ENCODE measurements around the gene LSM14A.
"Not testable (repeated sequence)": the region's sequence is repeated elsewhere in the genome, so short reads cannot be mapped to it uniquely, and the experiment has no call there.

LSM14A gene

DNA sequence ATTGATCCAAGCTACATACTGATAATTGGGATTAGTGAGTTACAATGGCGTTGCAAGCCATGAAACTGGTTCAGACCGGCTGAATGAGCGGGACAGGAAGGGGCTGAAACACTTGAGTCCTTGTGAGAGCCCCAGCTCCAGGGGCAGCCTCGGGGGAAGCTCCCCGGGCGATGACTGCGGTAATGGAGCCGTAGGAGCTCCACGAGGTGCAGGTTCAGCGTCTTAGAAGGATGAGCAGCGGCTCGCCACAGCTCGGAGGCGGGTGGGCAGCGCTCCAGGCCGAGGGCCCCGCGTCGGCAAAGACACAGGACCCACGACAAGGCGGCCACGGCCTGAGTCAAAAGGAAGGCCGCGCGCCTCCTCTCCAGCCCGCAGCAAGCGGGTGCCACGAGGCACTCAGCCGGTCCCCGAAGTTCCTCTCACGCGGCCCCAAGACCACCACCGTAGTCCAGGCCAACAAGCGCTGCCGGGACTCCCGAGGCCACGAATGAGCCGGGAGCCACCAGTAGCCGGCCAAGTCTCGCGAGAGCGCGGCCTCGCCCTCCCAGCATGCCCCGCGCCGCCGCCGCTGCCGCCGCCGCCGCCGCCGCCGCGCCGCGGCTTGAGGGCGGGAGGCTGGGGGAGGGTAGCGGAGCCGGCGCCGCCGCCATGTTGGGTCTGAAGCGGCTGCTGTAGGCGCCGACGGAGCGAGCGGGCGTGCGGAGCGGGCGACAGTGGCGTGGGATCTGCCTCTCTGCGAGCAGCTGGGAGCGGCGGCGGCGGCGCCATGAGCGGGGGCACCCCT, at the start of gene LSM14A:
Gene LSM14A (plus strand): TSS at position 628 of the 784 bp plus-strand sequence. CDS start 139 bp downstream, at position 767.
- peak; percentile 79 to 83 for DNase-seq (ENCODE audit: low read depth in 2 of 2)

DNA sequence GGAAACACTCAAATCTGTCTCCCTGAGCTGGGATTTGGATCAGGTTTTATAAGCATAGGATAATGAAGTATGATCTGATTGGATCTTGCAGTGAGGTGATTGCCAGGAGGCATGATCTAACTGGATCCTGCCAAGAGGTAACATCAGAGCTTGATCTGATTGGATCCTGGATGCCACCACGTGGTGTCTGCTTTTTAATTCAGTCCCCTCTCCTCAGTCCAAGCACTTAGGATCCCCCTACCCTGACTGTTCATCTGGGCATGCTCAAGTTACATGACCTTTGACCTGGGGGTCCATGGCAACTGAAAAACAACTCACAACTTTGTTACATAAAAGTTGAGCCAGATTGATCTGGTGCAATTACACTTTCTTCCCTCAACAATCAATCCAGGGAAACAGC, 47.5 kb upstream of the LSM14A start:
- no peak for DNase-seq (ENCODE audit: low read depth in 2 of 2)

DNA sequence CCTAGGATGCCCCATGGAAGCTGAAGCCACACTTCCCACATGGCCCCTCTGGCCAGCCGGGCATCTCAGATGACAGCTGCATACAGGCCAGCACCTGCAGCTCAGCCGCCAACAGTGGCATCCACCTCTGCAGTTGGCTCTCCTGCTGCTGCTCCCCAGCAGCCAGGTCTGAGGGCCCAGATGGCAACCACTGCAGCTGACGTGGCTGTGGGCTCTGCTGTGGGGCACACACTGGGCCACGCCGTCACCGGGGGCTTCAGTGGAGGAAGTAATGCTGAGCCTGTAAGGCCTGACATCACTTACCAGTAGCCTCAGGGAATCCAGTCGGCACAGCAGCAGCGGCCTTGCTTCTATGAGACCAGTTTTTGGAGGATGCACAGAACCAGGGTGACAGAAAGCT, 45.3 kb upstream of the LSM14A start:
- no peak for DNase-seq (ENCODE audit: low read depth in 2 of 2)

DNA sequence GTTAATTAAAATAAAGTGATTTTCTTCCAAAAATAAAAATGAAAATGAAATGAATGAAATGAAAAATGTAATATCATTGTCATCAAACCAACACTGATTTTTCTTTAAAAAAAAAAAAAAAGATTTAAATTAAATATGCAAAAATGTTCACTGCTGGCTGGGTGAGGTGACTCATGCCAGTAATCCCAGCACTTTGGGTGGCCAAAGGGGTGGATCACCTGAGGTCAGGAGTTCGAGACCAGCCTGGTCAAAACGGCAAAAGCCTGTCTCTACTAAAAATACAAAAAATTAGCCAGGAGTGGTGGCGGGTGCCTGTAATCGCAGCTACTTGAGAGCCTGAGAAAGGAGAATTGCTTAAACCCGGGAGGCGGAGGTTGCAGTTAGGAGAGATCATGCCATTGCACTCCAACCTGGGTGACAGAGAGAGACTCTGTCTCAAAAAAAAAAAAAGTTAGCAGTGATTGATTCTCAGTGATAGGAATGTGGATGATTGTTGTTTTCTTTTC, 44.6 kb upstream of the LSM14A start:
- no peak for DNase-seq (ENCODE audit: low read depth in 2 of 2)

DNA sequence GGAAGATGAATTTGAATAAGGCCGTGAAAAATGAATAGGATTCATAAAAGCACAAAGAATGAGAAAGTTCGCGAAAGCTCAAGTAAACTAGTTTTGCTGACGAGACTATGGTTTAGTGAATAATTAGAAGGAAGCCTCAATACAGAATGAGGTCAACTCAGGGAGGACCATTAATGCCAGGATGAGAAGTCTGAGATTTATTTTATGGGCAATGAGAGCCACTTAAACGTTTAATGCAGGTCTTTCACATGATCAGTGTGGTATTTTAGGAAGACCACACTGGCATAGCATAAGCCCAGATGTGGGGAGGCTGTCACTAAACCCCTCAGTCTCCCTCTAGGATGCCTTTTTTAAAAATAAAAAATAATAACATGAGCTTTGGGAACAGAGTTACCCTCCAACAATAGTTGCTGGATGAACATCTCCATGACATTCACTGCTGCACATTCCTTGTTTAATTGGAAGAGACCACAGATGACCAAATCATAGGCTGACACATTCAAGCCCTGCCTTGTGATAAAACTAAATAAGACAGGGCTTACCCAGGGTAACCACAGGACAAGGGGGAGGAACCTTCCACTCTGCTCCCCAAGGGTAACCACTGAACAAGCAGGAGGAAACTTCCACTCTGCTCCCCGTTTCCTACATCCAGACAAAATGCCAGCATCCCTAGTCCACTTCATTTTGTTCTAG, 43.6 kb upstream of the LSM14A start:
- no peak for DNase-seq (ENCODE audit: low read depth in 2 of 2)

DNA sequence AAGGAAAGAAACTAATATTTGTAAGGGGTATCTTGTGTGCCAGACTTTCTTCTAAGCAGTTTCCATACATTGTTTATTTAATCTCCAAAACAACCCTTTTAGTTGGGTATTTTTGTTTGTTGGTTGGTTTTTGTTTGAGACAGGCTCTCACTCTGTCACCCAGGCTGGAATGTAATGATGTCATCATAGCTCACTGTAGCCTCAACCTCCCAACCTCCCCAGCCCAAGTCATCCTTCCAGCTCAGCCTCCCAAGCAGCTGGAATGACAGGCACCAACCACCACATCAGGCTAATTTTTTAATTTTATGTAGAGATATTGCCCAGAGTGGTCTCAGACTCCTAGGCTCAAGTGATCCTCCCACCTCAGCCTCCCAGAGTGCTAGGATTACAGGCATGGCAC, 41.2 kb upstream of the LSM14A start:
- no peak for DNase-seq (ENCODE audit: low read depth in 2 of 2)

DNA sequence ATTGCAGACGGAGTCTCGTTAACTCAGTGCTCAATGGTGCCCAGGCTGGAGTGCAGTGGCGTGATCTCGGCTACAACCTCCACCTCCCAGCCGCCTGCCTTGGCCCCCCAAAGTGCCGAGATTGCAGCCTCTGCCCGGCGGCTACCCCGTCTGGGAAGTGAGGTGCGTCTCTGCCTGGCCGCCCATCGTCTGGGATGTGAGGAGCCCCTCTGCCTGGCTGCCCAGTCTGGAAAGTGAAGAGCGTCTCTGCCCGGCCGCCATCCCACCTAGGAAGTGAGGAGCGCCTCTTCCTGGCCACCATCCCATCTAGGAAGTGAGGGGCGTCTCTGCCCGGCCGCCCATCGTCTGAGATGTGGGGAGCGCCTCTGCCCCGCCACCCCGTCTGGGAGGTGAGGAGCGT, 40.2 kb upstream of the LSM14A start:
- not testable (repeated sequence) for DNase-seq (ENCODE audit: low read depth in 2 of 2)

DNA sequence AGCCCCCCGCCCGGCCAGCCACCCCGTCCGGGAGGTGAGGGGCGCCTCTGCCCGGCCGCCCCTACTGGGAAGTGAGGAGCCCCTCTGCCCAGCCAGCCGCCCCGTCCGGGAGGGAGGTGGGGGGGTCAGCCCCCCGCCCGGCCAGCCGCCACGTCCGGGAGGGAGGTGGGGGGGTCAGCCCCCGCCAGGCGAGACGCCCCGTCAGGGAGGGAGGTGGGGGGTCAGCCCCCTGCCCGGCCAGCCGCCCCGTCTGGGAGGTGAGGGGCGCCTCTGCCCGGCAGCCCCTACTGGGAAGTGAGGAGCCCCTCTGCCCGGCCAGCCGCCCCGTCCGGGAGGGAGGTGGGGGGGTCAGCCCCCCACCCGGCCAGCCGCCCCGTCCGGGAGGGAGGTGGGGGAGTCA, 39.6 kb upstream of the LSM14A start:
- DNase-seq (ENCODE audit: low read depth in 2 of 2) = not testable (repeated sequence)

DNA sequence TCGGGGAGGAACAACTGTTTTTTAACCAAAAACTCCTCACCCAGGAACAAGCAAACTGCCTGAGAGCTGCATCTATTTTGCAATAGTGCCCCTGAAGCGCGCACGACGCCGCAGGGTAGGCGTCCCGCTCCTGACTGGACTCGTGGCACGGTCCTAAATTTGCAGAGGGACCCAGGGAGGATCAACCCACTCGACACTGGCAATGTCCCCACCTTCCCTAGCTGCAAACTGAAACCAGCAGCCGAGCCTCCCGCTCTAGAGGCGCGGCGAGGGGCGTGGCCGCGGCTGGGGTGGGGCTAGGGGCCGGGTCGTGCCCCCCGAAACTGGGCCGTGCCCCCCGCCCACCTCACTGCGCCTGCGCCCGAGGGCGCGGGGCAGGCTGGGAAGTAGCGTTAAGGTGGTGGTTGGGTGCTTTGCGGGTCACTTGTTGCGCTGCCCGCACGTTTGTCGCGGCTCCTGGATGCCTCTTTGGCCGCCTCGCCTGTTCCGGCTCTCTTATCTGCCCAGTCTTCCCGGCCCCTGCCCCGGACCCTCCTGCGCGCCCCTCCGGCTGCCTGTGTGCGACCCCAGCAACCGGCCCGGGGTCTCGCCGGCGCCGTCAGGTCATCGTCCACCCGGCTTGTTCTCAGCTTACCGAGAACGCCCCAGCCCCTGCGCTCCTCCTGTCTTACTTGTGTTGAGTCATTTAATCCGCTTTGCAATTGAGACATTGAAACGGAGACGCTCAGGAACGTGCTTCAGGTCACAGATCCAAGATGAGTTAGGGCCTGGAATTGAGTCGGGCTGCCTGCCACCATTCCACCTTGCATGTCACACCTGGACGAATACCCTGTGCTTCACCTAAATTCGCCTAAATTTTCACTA, 37.9 kb upstream of the LSM14A start:
- DNase-seq (ENCODE audit: low read depth in 2 of 2) = peak; percentile 88

DNA sequence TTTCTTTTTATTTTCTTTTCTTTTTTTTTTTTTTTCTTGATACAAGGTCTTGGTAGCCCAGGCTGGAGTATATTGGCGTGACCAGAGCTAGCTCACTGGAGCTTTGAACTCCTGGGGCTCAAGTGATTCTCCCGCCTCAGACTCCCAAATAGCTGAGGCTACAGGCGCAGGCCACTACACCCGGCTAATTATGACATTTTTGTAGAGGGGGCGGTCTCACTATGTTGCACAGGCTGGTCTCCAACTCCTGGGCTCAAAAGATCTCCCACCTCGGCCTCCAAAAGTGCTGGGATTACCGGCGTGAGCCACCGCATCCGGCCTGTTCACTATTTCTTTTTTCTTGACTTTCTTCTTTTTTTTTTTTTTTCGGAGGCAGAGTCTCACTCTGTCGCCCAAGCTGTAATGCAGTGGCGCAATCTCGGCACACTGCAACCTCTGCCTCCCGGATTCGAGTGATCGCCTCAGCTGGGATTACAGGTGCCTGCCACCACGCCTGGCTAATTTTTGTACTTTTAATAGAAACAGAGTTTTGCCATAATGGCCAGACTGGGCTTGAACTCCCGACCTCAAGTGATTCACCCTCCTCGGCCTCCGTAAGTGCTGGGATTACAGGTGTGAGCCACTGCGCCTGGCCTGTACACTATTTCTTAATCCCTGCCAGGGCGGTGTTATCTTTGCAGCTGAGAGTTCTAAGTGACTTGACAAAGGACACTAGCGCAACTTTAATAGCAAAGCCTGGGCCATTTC, 37.1 kb upstream of the LSM14A start:
- DNase-seq (ENCODE audit: low read depth in 2 of 2) = no peak

DNA sequence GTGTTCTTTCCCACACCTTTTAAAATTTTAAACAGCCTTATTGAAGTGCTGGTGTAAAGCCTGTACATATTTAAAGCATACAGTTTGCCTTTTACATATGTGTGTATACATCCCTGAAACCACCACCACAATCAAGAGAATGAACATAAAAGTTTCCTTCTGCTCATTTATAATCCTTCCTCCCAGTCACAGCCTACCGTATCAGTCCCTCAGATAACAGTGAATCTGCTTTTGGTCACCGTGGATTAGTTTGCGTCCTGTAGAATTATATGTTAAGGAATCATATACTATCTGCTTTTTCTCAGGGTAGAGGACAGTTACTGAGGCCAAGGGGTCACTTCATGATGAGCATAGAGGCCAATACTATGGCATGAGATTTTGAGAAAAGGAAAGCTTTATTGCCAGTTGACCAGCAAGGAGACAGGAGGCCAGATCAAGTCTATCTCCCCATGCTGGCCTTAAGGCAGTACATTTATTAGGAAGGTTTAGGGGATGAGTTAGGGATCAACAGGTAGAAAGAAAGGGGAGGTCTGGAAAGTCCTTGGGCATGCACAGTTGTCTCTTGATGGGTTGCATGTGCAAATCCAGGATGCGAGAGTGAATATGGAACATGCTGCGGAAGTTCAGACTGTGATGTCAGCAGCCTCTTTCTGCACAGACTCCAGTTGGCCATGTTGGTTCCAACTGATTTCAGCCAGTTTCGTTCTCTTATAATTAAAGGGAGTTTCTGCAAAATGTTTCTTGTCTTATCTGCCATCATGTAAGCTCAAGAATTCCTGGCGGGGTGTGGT, 36.3 kb upstream of the LSM14A start:
- no peak for DNase-seq (ENCODE audit: low read depth in 2 of 2)

DNA sequence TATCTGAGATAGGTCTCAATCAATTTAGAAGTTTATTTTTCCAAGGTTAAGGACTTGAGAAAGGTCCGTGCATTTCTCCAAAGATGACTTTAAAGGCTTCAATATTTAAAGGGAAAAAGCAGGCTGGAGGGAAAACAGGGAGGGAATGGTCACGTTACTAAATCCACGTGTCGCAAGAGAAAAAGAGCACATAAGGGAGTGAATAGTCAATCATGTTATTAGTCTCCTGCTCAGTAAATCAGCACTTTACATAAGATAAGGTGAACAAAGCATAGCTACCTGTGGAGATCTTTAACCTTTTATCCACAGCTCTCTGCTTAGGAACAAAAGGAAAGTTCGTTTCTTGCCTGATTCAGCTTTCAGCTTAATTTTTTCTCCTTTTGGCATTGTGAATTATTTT, 31.3 kb upstream of the LSM14A start:
- no peak for DNase-seq (ENCODE audit: low read depth in 2 of 2)

DNA sequence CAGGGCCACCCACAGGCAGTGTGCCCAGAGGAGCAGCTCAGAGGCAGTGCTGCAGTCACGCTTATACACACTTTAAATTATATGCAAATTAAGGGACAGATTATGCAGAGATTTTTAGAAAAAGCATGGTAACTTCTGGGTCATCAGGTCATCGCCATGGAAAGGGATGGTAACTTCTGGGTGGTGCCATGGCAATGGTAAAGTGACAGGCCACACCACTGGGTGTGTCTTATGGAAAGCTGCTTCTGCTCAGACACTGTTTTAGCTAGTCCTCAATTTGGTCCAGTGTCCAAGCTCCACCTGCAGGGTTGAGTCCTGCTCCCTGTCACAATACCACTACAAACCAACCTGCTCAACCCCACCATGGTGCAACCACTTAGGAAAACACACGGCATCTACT, 29.9 kb upstream of the LSM14A start:
- no peak for DNase-seq (ENCODE audit: low read depth in 2 of 2)

DNA sequence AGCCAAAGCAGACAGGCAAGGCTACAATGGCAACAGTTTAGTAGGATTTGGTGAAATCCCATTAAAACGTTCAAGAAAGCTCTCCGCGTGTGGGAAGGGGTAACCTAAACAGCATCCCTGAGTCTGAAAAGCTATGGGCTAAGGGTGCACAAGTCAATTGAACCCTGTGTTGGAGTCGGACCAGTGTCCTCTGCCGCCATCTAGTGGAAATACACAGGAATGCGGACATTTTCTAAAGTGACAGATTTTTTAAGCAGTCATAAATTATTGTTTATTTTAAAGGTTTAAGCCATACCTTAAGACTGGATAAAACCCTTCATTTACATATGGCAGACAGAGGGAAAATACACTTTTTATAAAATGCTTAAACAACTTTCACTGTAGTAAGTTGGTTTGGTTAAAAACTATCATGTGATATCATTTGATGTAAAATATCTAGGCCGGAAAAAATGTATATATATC, 26.5 kb upstream of the LSM14A start:
- peak; percentile 20 to 39 for DNase-seq (ENCODE audit: low read depth in 2 of 2)

DNA sequence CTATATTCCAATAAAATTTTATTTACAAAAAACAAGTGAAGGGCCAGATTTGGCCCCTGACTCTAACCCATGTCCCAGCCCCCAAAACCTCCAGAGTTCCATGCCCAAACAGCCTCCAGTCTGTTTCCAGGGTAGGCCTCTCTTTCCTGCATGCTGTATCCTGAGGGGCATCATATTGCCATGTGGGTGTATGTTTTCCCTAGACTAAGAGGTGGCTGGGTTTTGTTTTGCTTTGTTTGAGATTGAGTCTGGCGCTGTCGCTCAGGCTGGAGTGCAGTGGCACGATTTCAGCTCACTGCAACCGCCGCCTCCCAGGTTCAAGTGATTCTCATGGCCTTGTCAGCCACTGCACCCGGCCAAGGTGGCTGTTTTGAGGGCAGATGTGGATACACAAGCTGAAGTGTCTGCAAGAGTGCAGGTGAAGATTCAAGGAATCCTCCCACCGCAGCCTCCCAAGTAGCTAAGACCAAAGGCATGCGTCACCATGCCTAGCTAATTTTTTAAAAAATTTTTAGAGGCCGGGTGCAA, 23.6 kb upstream of the LSM14A start:
- no peak for DNase-seq (ENCODE audit: low read depth in 2 of 2)

DNA sequence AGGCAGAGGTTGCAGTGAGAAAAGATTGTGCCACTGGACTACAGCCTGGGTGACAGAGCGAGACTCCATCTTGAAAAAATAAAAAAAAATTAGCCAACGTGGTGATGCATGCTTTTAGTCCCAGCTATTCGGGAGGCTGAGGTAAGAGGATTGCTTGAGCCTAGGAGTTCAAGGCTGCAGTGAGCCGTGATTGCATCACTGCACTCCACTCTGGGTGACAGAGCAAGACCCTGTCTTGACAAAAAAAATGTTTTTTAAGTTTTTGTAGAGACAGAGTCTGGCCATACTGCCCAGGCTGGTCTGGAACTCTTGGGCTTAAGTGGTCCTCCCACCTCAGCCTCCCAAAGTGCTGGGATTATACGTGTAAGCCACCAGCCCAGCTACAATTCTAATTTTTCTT, 22.4 kb upstream of the LSM14A start:
- no peak for DNase-seq (ENCODE audit: low read depth in 2 of 2)

DNA sequence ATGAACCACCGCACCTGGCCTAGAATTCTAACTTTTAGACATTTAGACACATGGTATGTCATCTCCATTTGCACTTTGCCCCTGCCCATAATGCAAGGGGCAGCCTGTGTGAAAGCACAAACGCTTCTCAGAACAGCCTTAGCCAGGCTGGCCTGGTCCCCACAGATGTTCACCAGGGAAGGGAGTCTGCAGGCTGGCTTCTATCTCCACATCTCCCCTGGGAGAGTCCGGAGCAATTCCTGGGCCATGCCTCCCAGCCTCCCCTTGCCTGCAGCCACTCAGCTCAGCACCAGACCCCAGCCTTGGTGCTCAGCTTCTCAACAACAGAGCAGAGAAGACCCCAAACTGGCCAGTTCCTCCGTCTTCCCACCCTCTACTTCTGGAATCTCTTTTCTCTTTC, 21.7 kb upstream of the LSM14A start:
- DNase-seq (ENCODE audit: low read depth in 2 of 2) = no peak

DNA sequence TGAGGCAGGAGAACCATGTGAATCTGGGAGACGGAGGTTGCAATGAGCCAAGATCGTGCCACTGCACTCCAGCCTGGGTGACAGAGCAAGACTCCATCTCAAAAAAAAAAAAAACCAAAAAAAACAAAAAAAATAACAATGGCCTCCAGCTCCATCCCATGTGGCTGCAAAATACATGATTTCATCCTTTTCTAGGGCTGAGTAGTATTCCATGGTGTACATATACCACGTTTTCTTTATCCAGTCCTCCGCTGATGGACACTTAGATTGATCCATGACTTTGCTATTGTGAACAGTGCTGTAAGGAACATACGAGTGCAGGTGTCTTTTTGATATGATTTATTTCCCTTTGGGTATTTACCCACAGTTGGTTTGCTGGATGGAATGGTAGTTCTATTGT, 20.9 kb upstream of the LSM14A start:
- no peak for DNase-seq (ENCODE audit: low read depth in 2 of 2)

DNA sequence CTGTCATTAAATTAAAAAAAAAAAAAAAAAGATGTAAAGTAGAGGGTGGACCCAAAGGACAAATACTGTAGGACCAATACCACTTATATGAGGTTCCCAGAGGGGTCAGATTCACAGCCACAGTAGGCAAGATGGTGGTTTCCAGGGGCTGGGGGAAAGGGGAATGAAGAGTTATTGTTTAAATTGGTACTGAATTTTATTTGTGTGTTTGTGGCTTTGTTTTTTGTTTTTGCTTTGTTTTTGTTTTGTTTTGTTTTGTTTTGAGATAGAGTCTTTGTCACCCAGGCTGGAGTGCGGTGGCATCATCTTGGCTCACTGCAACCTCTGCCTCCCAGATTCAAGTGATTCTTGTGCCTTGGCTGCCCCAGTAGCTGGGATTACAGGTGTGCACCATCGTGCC, 17.9 kb upstream of the LSM14A start:
- no peak for DNase-seq (ENCODE audit: low read depth in 2 of 2)

DNA sequence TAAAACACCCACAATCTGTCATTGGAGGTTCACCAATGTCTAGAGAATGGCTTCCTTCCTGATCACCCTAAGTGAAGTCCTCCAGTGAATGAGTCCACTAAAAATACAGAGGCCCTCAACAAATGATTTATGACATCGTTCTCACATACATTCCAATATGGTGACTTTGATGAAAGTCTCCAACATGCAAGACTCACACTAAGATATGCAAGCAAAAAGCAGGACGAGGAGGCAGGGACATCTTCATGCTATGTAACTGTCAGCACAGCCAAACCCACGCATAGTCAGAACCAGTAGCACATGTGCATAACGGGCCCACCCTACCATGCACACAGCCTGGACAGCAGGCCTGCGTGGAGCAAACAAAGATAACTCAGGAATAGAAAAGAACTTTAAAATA, 16.6 kb upstream of the LSM14A start:
- DNase-seq (ENCODE audit: low read depth in 2 of 2) = no peak
